Measurements from ENCODE around the gene CCDC60.

Gene CCDC60

GRCh38 chr12:119363037-119363436, 28.5 kb downstream of the CCDC60 start:
- Mint-ChIP-seq H3K4me3 (no peak overlapping the region), H3K9me3 (peaks cover 4 to 5% of the 10 kb centered on the region in 2 donors), H3K36me3 (no peaks in the 10 kb centered on the region), H3K27ac (no peak overlapping the region), H3K4me1 (no peaks in the 10 kb centered on the region), H3K27me3 (peaks cover 4 to 6% of the 10 kb centered on the region in 2 donors)
- ATAC-seq (replicated peaks) (no peak), DNase-seq (no peak)

- H3K9me3 Mint-ChIP-seq, result peaks cover 1 to 2% of the 10 kb centered on the region in 2 donors
- no peak overlapping the region for H3K27ac Mint-ChIP-seq
- no peak for DNase-seq
- no peaks in the 10 kb centered on the region for H3K36me3 Mint-ChIP-seq
- no peak overlapping the region for H3K4me3 Mint-ChIP-seq
- ATAC-seq (replicated peaks), result no peak
- no peaks in the 10 kb centered on the region for H3K4me1 Mint-ChIP-seq
- H3K27me3 Mint-ChIP-seq, result peaks cover 4% of the 10 kb centered on the region in 2 donors
Measured at GRCh38 chr12:119363490-119363889, 29.0 kb downstream of the CCDC60 start.

- ATAC-seq (replicated peaks), result no peak
- no peaks in the 10 kb centered on the region for H3K36me3 Mint-ChIP-seq
- H3K4me3 Mint-ChIP-seq, result no peak overlapping the region
Measured at GRCh38 chr12:119365451-119365850, 30.9 kb downstream of the CCDC60 start.

GRCh38 chr12:119366007-119366406, 31.5 kb downstream of the CCDC60 start:
- ATAC-seq (replicated peaks) (no peak), DNase-seq (no peak)
- H3K27ac Mint-ChIP-seq, result no peak overlapping the region
- peaks cover 0 to 2% of the 10 kb centered on the region in 2 donors for H3K9me3 Mint-ChIP-seq
- no peak overlapping the region for H3K4me3 Mint-ChIP-seq
- peaks cover 7 to 9% of the 10 kb centered on the region in 2 donors for H3K27me3 Mint-ChIP-seq
- H3K36me3 Mint-ChIP-seq, result no peaks in the 10 kb centered on the region
- H3K4me1 Mint-ChIP-seq, result no peaks in the 10 kb centered on the region

More at GRCh38 chr12:119365451-119365850, 30.9 kb downstream of the CCDC60 start:
- H3K27me3 Mint-ChIP-seq, result peaks cover 7 to 9% of the 10 kb centered on the region in 2 donors
- H3K4me1 Mint-ChIP-seq, result no peaks in the 10 kb centered on the region
- H3K27ac Mint-ChIP-seq, result no peak overlapping the region
- peaks cover 0 to 2% of the 10 kb centered on the region in 2 donors for H3K9me3 Mint-ChIP-seq
- no peak for DNase-seq

- no peak for DNase-seq
- H3K4me1 Mint-ChIP-seq, result no peaks in the 10 kb centered on the region
- H3K36me3 Mint-ChIP-seq, result no peaks in the 10 kb centered on the region
- no peaks in the 10 kb centered on the region for H3K9me3 Mint-ChIP-seq
- ATAC-seq (replicated peaks), result no peak
- no peak overlapping the region for H3K27ac Mint-ChIP-seq
- peaks cover 7 to 9% of the 10 kb centered on the region in 2 donors for H3K27me3 Mint-ChIP-seq
- H3K4me3 Mint-ChIP-seq, result no peak overlapping the region
Measured at GRCh38 chr12:119369161-119369560, 34.6 kb downstream of the CCDC60 start.

- no peak for DNase-seq
- Mint-ChIP-seq H3K4me1 (no peaks in the 10 kb centered on the region), H3K9me3 (no peaks in the 10 kb centered on the region), H3K27me3 (peaks cover 5 to 7% of the 10 kb centered on the region in 2 donors), H3K36me3 (no peaks in the 10 kb centered on the region), H3K4me3 (no peak overlapping the region), H3K27ac (no peak overlapping the region)
- ATAC-seq (replicated peaks), result no peak
Measured at GRCh38 chr12:119369907-119370546, 35.5 kb downstream of the CCDC60 start.

GRCh38 chr12:119372540-119372939, 38.0 kb downstream of the CCDC60 start:
- peaks cover 5 to 12% of the 10 kb centered on the region in 2 donors for H3K27me3 Mint-ChIP-seq
- H3K27ac Mint-ChIP-seq, result no peak overlapping the region
- H3K4me3 Mint-ChIP-seq, result no peak overlapping the region
- DNase-seq (no peak), ATAC-seq (replicated peaks) (no peak)
- H3K9me3 Mint-ChIP-seq, result no peaks in the 10 kb centered on the region
- H3K36me3 Mint-ChIP-seq, result no peaks in the 10 kb centered on the region
- peaks cover 4 to 5% of the 10 kb centered on the region in 2 donors for H3K4me1 Mint-ChIP-seq

- ATAC-seq (replicated peaks) (no peak), DNase-seq (no peak)
- Mint-ChIP-seq H3K9me3 (no peaks in the 10 kb centered on the region), H3K27me3 (peaks cover 5 to 12% of the 10 kb centered on the region in 2 donors), H3K27ac (no peak overlapping the region), H3K4me3 (no peak overlapping the region), H3K36me3 (no peaks in the 10 kb centered on the region), H3K4me1 (peaks cover 4 to 5% of the 10 kb centered on the region in 2 donors)
Measured at GRCh38 chr12:119373001-119373400, 38.5 kb downstream of the CCDC60 start.

GRCh38 chr12:119373666-119374065, 39.1 kb downstream of the CCDC60 start:
- DNase-seq, result no peak
- Mint-ChIP-seq H3K4me3 (no peak overlapping the region), H3K27me3 (peaks cover 4 to 9% of the 10 kb centered on the region in 2 donors), H3K27ac (no peak overlapping the region), H3K36me3 (no peaks in the 10 kb centered on the region), H3K9me3 (no peaks in the 10 kb centered on the region), H3K4me1 (peaks cover 4 to 5% of the 10 kb centered on the region in 2 donors)
- ATAC-seq (replicated peaks), result no peak

GRCh38 chr12:119374635-119375034, 40.1 kb downstream of the CCDC60 start:
- H3K9me3 Mint-ChIP-seq, result no peaks in the 10 kb centered on the region
- H3K4me3 Mint-ChIP-seq, result no peak overlapping the region
- no peaks in the 10 kb centered on the region for H3K36me3 Mint-ChIP-seq
- H3K4me1 Mint-ChIP-seq, result peaks cover 4 to 5% of the 10 kb centered on the region in 2 donors
- ATAC-seq (replicated peaks) (no peak), DNase-seq (no peak)
- H3K27ac Mint-ChIP-seq, result no peak overlapping the region
- H3K27me3 Mint-ChIP-seq, result peaks cover 0 to 5% of the 10 kb centered on the region in 2 donors

GRCh38 chr12:119375075-119375882, 40.8 kb downstream of the CCDC60 start:
- Mint-ChIP-seq H3K4me3 (no peak overlapping the region), H3K27me3 (peaks cover 0 to 5% of the 10 kb centered on the region in 2 donors), H3K9me3 (no peaks in the 10 kb centered on the region), H3K36me3 (no peaks in the 10 kb centered on the region), H3K4me1 (peaks cover 4 to 5% of the 10 kb centered on the region in 2 donors), H3K27ac (no peak overlapping the region)
- DNase-seq, result no peak
- peak; percentile 72 to 83 for ATAC-seq (replicated peaks)

- Mint-ChIP-seq H3K4me1 (peaks cover 4 to 5% of the 10 kb centered on the region in 2 donors), H3K36me3 (no peaks in the 10 kb centered on the region), H3K9me3 (no peaks in the 10 kb centered on the region), H3K4me3 (no peak overlapping the region), H3K27me3 (peaks cover 0 to 5% of the 10 kb centered on the region in 2 donors), H3K27ac (no peak overlapping the region)
- DNase-seq, result no peak
- ATAC-seq (replicated peaks), result no peak
Measured at GRCh38 chr12:119375883-119376190, 41.3 kb downstream of the CCDC60 start.

- H3K36me3 Mint-ChIP-seq, result no peaks in the 10 kb centered on the region
- peaks cover 4 to 5% of the 10 kb centered on the region in 2 donors for H3K9me3 Mint-ChIP-seq
- H3K4me3 Mint-ChIP-seq, result no peak overlapping the region
- H3K27ac Mint-ChIP-seq, result no peak overlapping the region
- ATAC-seq (replicated peaks) (no peak), DNase-seq (no peak)
- H3K4me1 Mint-ChIP-seq, result peaks cover 4 to 5% of the 10 kb centered on the region in 2 donors
- H3K27me3 Mint-ChIP-seq, result peaks cover 0 to 5% of the 10 kb centered on the region in 2 donors
Measured at GRCh38 chr12:119378903-119379302, 44.4 kb downstream of the CCDC60 start.

- no peaks in the 10 kb centered on the region for H3K4me1 Mint-ChIP-seq
- DNase-seq (no peak), ATAC-seq (replicated peaks) (no peak)
- H3K27me3 Mint-ChIP-seq, result no peaks in the 10 kb centered on the region
- no peaks in the 10 kb centered on the region for H3K36me3 Mint-ChIP-seq
- no peak overlapping the region for H3K4me3 Mint-ChIP-seq
- no peak overlapping the region for H3K27ac Mint-ChIP-seq
- peaks cover 4 to 5% of the 10 kb centered on the region in 2 donors for H3K9me3 Mint-ChIP-seq
Measured at GRCh38 chr12:119381471-119382235, 47.1 kb downstream of the CCDC60 start.

Measured in stimulated activated naive B cell treated with anti-CD40 and anti-IgM and Interleukin-4, amounts not matched to agents 10 μg/mL and 1 μg/mL and 100 μg/mL, for 72 hours (primary cell).